HFFc6 (cell line): Measurements from ENCODE around the gene GPR183. TPM values are rescaled to one million over a fixed set of nuclear protein-coding genes. Genes with fewer than 3 reads are reported as not detected.

ENCODE experiments used
- DNase-seq: peaks from one replicate; pipeline ENCODE4 v3.0.0-alpha.2; 2018
- H3K27ac Mint-ChIP-seq: 2 replicates; pipeline ENCODE4 v1.8.0; 2020; ENCODE audit warnings: mild to moderate bottlenecking, mixed read lengths
- H3K27me3 Mint-ChIP-seq: 2 replicates; pipeline ENCODE4 v1.8.0; 2021; ENCODE audit warnings: mild to moderate bottlenecking, moderate library complexity, mixed read lengths; ENCODE audit not compliant: insufficient read depth
- H3K36me3 Mint-ChIP-seq: 2 replicates; pipeline ENCODE4 v1.8.0; 2021; ENCODE audit warnings: low read depth, mixed read lengths
- H3K4me1 Mint-ChIP-seq: 2 replicates; pipeline ENCODE4 v1.8.0; 2020; ENCODE audit warnings: low read depth, mixed read lengths
- H3K4me3 Mint-ChIP-seq: 2 replicates; pipeline ENCODE4 v1.8.0; 2020; ENCODE audit warnings: mild to moderate bottlenecking, moderate library complexity, mixed read lengths
- H3K9me3 Mint-ChIP-seq: 2 replicates; pipeline ENCODE4 v1.8.0; 2020; ENCODE audit warnings: mild to moderate bottlenecking, mixed read lengths
- total RNA-seq, 6 experiments: library from RNA; stranded (reverse); fragmentation: NEBNext Ultra II Directional; extraction: Animal tissue kit (Norgen Biotek cat#: 25700); gene quantifications; 2 replicates in 1 of 6; 3 replicates in 5 of 6; pipeline ENCODE4 v1.2.3, GENCODE V29; 2021
- TF ChIP-seq, protein P1 (sequence below): fragments of 200-600 bp; sonication (generic); IDR thresholded peaks from 2 replicates; pipeline ENCODE4 v1.5.0; 2021; ENCODE audit warnings: antibody characterized with exemption, mild to moderate bottlenecking

GPR183 gene
- total RNA-seq, 6 experiments from 2014 or later, result 0.17 TPM; not detected in 5

DNA sequence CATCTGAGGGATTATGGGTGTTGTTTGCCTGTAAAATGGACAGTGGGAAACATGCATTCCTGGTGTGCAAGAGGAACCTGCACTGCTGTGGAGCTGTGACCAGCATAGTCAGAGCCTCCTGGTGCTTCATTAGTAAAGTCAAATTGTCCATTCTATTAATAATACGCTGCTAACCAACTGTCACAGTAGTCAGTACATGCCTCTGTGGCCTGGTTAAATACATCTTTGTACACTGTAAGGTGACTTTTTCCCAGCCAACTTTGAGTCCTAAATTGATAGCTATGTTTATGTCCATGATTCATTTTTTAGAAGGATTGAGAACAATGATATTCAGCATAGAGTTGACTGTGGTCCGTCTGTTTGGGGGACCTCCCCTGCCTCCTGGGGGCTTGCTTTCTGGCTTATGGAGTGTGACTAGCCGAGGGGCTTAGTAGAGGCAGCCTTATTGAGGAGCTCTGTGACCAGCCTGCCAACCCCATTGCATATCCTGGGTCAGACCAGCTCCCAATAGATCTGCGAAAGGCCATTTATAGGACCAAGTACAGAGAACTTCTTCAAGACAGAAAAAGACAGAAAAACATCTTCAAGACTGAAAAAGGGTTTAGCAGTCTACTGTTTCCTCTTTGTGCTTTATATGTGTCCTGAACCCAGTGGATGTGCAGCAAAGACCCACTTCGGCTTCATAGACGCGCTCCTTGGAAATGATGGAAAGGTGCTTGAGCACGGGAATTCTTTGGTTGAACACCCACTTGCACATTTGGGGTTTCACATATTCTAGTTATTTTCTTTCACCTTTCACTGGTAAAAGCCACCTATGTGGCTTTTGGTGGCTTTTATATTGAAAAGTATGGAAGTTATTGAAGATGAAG lies 4.3 kb downstream of the GPR183 start:
- Mint-ChIP-seq H3K27ac (no peak overlapping the region), H3K4me3 (no peak overlapping the region), H3K9me3 (no peaks in the 10 kb centered on the region), H3K36me3 (no peaks in the 10 kb centered on the region), H3K27me3 (no peaks in the 10 kb centered on the region; the same call in 1 of the 2 replicates), H3K4me1 (peaks cover 21% of the 10 kb centered on the region)
- TF ChIP-seq, protein P1, sequence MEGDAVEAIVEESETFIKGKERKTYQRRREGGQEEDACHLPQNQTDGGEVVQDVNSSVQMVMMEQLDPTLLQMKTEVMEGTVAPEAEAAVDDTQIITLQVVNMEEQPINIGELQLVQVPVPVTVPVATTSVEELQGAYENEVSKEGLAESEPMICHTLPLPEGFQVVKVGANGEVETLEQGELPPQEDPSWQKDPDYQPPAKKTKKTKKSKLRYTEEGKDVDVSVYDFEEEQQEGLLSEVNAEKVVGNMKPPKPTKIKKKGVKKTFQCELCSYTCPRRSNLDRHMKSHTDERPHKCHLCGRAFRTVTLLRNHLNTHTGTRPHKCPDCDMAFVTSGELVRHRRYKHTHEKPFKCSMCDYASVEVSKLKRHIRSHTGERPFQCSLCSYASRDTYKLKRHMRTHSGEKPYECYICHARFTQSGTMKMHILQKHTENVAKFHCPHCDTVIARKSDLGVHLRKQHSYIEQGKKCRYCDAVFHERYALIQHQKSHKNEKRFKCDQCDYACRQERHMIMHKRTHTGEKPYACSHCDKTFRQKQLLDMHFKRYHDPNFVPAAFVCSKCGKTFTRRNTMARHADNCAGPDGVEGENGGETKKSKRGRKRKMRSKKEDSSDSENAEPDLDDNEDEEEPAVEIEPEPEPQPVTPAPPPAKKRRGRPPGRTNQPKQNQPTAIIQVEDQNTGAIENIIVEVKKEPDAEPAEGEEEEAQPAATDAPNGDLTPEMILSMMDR, result no peak
- DNase-seq, result no peak

- H3K4me3 Mint-ChIP-seq, result no peak overlapping the region
- no peaks in the 10 kb centered on the region for H3K36me3 Mint-ChIP-seq
- H3K27me3 Mint-ChIP-seq, result no peaks in the 10 kb centered on the region; the same call in 1 of the 2 replicates
- TF ChIP-seq, protein P1, result no peak
- H3K9me3 Mint-ChIP-seq, result no peaks in the 10 kb centered on the region
- no peak overlapping the region for H3K27ac Mint-ChIP-seq
- no peak for DNase-seq
- H3K4me1 Mint-ChIP-seq, result peaks cover 21% of the 10 kb centered on the region
Measured at GRCh38 chr13:99301913-99302636, 5.1 kb downstream of the GPR183 start.

DNA sequence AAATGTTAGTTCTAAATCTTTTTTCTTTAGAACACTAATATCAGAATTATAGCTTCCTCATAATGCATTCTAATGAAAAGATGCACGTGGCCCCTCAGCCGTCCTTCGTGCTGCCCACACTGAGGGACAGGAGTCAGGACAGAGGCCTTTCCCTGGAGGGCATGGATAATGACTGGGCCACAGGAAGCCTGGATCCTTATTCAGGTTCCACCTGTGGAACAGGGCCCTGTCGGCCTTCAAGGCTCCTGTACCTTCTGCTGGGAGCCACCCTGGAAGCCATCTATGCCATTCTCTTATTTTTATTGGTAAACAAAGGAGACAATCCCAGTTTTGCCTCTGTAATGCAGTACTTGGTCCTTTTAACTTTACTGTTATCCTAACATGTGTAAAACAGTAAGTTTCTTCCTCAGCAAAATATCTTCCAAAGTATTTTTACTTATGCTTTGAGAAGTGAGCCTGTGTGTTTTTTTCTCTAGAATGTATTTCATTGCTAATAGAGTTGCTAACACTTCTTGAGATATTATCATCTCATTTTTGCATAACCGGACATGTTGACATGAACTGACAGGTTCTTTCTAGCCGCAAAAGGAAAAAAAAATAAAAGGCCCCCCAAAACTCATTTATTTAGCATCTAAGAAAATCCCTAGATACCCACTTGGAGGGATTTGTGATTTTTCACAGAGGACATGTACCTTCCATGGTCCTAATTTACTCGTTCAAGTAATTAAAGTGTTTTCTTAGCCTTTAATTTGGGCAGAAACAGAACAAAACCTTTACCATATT lies 6.0 kb downstream of the GPR183 start:
- DNase-seq, result no peak
- no peaks in the 10 kb centered on the region; the same call in 1 of the 2 replicates for H3K27me3 Mint-ChIP-seq
- peaks cover 21% of the 10 kb centered on the region for H3K4me1 Mint-ChIP-seq
- no peak overlapping the region for H3K4me3 Mint-ChIP-seq
- no peaks in the 10 kb centered on the region for H3K9me3 Mint-ChIP-seq
- H3K27ac Mint-ChIP-seq, result no peak overlapping the region
- H3K36me3 Mint-ChIP-seq, result no peaks in the 10 kb centered on the region
- TF ChIP-seq, protein P1, result no peak

GRCh38 chr13:99299920-99300341 lies 7.3 kb downstream of the GPR183 start:
- TF ChIP-seq, protein P1, result no peak
- Mint-ChIP-seq H3K36me3 (no peaks in the 10 kb centered on the region), H3K4me3 (no peak overlapping the region), H3K27ac (no peak overlapping the region), H3K4me1 (peaks cover 25% of the 10 kb centered on the region), H3K27me3 (no peaks in the 10 kb centered on the region; the same call in 1 of the 2 replicates), H3K9me3 (no peaks in the 10 kb centered on the region)
- no peak for DNase-seq

- TF ChIP-seq, protein P1, result no peak
- H3K27me3 Mint-ChIP-seq, result no peaks in the 10 kb centered on the region; the same call in 1 of the 2 replicates
- H3K4me3 Mint-ChIP-seq, result no peak overlapping the region
- H3K4me1 Mint-ChIP-seq, result peaks cover 25% of the 10 kb centered on the region
- no peaks in the 10 kb centered on the region for H3K9me3 Mint-ChIP-seq
- DNase-seq, result no peak
- H3K36me3 Mint-ChIP-seq, result no peaks in the 10 kb centered on the region
- H3K27ac Mint-ChIP-seq, result no peak overlapping the region
Measured at GRCh38 chr13:99299256-99299919, 7.8 kb downstream of the GPR183 start.
